ENCODE results near the gene IRF6.
A peak's percentile ranks its signal among the peaks of the same experiment; 100 is the strongest.
"Not testable (repeated sequence)": the region's sequence is repeated elsewhere in the genome, so short reads cannot be mapped to it uniquely, and the experiment has no call there.

IRF6 gene

DNA sequence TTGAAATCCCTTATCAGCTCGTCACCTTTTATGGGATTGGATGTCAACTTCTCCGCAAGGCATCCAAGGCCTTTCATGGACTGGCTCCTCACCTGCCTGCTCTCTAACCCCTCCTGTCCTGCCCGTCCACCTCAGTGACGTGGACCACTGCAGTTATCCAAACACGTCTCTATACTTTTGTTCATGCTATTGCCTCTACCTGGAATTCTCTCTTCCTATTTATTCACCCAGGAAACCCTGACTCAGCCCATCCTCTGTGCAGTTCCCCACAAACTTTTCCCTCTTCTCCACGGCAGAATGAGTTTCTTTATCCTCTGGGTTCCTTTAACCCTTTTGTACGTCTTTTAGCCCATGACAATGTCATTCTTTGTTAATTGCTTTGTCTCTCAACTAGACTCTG is 16.8 kb upstream of the IRF6 start:
- DNase-seq = no peak

DNA sequence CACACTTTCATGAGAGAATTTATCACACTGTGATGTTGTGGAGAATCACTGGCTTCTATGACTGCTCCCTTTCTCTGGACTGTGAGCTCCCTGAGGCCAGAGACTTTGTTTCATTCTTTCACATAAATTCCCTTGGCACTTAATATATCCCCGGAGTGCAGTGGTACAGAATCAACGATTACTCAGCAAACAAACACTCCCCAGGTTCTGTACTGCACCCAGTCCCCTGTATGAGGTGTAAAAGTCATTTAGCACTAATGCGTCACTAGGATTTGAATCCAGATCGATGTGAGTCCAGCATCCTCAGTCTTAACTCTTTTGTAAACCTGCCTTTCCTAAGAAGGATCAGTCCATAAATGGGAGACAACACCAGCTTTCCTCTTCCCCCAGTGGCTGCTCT is 15.0 kb upstream of the IRF6 start:
- no peak for DNase-seq

DNA sequence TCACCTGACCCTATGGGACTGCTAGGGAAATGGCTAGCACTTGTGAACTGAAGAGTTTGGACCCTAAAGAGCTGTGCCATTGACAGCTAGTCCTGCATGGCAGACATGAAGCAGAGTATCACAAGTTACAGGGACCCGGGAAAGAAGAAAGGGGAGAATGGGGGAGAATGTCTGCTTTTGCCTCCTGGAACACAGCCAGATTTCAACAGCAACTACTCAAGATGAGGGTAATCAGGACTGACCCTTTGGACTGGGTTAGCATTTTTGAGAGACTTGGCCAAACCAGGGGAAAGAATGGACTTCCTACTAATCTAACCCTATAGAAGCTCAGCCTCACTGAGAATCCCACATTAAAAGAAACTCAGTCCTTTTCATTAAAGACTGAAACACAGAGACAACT is 13.1 kb upstream of the IRF6 start:
- DNase-seq = no peak

DNA sequence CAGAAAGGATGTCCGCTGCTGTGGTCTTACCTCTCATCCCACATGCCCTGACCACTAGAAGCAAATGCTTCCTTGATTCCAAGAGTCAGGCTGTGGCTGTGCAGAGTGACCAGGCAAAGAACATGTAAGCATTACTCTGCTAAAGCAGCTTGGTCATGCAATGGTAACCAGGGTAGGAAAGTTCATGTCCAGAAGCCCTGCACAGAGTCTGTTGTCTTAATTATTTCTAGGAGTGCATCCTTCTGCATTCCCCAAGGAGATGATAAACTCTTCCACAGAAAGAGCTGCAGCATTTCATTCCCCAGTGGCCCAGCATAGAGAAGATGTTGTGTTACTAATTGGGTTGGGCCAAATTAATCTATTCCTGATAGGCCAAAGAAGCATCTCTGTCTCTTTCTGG is 11.7 kb upstream of the IRF6 start:
- DNase-seq = no peak

DNA sequence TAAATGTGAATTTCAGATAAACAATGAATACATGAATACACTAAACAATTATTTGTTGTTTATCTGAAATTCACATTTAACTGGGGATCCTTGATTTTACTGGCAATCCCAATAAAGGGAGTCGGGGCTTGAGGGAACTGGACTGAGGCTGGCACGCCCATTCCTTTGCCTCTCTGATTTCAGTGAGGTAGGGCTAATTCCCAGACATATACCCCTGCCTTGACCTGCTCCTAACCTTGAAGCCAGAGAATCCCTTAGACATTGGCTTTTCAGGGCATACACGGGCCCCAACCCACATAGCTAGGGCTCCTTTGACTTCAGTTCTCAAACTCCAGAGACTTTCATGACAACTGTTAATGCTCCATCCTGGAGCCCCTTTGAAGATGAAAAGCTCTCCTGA is 11.0 kb upstream of the IRF6 start:
- DNase-seq = no peak

DNA sequence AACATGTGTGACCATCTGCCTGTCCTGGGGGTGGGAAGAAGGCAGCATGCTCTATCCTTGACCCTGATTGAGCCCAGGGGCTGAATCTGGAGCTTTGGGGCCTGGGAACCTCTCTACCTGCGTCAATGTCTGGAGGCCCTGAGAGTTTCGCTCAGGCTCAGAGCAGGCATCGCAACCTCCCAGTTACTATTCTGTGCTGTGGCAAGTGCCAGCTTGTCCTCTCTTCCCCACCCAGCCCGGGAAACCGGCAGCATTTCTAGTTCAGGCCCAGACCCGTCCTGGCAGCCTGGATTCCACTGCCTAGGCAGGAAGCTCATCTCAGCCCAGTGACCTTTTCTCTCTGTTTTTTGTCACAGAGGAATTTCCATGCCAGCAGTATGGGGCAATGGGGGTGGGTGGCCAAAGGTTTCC is 10.0 kb upstream of the IRF6 start:
- DNase-seq = no peak

DNA sequence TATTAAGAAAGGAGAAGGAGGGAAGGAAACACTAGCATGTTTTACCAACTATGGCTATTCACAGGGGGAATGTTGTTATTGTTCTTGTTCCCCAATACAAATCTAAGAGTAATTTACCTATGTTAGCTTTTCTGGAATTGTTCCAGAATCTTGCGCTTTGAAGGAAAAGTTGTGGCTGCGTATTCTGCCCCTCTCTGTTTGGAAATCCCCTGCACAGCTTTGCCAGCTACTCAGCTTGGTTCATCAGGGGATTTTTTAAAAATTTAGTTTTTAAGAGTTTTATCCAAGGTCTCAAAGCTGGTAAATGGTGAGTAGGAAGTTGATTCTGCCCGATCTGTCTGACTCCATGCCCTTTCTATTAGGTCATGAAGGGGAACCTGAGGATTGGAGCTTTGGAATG is 9.5 kb upstream of the IRF6 start:
- DNase-seq = peak; percentile 12

DNA sequence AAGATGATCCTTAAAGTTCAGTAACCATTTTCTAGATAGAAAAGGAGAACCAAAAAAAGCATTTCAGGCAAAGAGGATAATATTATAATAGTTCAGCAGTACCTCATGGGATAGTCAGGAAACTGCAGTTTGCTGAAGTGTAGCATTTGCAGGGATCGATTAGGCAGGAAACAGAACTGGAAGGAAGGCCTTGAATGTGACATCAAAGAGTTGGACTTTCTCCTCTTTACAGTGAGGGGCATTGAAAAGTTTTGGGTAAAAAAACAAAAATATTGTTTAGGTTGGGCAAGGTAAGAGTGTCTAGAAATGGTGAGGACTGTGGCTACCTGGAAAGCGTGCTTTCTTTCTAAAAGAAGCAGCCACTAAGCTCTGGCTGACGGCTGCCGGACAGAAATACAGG is 8.0 kb upstream of the IRF6 start:
- no peak for DNase-seq

DNA sequence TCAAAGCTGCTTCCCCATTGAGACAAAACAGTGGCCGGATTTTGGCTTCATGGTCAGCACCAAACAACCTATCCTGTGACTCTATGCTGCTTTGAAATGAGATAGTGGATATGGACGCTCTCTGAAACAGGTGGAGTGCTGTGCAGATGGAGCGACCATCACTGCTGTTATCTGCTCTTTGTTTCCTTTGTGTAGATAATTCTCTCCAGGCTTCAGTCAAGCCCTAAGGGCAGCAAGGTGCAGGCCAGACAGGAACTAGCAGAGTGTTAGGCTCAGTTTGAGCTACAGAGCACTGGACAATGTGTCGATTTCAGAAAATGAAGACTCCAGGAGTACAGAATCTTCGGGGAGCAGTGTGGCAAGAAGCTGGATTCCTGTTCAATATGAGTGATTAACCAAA is 4.8 kb upstream of the IRF6 start:
- no peak for DNase-seq

DNA sequence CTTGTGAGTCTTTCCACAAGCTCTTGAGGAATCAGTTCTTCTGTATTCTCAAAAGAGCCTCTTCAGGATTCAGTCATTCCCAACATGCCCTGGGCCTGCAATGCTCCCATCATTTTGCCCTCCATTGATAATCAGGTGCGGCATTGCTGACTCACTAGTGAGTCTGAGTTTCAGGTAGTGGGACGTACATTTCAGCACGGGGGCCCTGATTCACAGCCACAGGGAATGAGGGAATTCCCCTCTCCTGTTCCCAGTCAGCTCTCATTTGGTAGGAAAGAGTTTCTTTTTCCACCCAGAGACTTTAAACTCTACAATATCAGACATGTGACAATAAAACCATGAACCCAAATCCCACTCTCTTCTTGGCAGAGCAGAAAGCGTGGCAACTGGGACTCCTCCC is 3.7 kb upstream of the IRF6 start:
- no peak for DNase-seq

DNA sequence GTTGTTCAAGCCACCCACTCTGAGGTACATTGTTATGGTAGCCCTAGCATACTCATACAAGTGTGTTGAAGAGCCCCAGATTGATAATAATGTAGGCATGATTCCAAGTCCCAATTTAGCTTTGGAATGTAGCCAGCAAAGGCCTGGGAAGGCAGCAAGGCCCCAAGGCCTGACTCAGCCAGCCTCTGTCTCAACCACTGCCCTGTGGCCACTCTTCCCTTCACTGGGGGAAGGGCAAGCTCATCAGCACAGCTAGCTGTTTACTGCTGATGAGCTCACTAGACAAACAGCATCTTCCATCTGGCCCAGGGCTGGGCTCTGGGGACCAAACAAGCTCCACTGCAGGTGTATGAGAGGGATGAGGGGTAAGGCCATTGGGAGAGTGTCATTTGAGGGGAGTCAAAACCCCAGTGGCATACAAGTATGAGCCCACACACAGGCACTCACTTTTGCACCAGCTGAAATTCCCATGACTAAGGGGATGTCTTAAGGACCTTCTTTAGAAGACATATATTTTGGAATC is 2.2 kb upstream of the IRF6 start:
- DNase-seq = no peak

DNA sequence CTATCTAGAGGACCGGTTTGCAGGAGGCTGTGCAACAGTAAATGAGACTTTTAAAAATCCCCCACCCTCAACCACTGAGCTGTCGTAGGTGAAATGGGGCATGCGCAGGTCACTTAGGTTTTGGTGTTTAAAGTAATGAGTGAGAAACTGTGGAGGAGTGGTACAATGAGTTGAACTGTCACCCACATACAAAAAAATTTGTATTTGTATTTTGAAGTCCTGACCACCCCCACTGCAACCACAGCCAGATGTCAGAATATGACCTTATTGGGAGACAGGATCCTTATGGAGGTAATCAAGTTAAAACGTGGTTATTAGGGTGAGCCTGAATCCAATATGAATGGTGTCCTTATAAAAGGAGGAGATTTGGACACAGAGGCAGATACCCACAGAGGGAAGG is 1.6 kb upstream of the IRF6 start:
- no peak for DNase-seq

DNA sequence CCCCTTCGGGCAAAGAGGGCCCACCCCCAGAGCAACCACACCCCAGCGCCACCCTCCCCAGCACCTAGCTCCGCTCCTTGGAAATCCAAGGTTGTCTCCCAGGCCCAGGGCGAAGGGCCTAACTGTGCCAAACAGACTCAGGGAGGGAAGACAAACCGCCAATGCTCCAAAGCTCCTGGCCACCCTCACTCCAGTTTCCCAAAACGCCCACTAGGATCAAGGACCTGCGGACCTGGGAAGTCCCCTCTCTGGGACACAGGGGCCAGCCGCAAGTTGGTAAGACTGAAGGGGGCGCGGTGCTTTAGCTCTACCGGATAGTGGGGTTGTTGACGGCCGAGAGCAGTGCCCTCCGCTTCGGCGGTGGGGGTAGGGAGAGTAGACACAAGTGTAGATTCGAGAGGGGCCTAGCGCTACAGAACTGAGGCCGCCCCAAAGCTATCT is 581 bp downstream of the IRF6 start:
- no peak for DNase-seq

DNA sequence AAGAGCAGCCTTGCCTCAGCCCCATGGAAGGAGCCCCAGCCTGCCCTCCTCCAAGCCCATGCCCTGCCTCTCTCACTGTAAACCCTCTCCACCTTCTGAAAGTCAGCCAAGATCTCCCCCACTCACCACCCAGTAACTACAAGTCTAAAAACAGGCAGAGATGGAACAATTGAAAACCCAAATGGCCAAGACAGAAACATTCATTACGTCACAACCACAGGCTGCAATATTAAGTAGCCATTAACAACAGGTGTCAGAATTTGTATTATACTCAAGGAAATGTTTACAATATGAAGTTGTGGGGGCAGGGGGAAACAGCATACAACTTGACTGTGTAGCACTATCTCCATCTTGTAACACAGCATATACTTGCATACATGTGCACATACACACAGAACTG is 2.4 kb downstream of the IRF6 start:
- DNase-seq = no peak

DNA sequence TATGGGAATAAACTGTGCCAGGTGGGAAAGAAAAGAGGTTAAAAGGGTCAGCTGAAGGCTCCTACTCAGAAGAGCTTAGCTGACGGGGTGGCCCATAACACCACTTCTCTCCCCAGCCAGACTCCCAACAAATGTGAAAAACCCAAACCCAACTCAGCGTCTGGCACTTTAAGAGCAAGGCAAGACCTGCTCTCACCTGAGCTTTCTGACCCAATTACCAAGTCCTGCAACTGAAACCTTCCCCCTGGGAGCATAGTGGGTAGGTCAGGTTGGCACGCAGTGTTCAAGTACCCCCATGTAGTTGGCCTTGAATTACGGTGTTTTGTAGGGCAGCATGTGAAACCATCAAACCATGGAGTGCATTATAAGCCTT is 3.2 kb downstream of the IRF6 start:
- DNase-seq = no peak

DNA sequence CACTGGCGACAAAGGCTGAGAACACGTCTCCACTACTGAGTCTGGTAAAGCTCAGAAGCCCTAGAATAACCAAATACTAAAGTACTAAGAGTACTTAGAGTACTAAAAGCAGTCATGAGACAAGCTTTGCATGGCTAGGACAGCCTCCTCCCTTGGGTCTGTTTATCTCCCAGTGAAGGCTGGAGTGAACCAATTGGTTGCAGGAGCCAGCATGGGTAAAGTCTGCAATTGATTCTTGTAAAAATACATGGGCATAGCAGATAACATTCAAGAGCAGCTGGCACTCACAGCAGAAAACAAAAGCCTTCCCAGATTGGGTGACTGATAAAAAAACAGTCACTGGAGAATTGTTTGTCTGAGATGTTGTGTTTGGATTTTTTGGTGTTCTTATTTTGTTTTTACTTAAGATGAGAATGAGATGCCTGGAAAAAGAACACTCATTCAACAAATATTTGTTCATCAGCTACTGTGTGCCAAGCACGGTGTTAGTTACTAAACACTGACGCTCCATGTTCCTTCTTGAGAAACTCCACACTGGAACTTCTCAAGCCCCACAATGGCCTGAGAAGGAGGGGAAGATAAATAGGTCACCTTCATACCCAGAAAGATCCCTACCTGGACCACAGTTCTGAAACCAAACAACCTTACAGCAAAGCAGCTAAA is 3.7 kb downstream of the IRF6 start:
- no peak for DNase-seq

DNA sequence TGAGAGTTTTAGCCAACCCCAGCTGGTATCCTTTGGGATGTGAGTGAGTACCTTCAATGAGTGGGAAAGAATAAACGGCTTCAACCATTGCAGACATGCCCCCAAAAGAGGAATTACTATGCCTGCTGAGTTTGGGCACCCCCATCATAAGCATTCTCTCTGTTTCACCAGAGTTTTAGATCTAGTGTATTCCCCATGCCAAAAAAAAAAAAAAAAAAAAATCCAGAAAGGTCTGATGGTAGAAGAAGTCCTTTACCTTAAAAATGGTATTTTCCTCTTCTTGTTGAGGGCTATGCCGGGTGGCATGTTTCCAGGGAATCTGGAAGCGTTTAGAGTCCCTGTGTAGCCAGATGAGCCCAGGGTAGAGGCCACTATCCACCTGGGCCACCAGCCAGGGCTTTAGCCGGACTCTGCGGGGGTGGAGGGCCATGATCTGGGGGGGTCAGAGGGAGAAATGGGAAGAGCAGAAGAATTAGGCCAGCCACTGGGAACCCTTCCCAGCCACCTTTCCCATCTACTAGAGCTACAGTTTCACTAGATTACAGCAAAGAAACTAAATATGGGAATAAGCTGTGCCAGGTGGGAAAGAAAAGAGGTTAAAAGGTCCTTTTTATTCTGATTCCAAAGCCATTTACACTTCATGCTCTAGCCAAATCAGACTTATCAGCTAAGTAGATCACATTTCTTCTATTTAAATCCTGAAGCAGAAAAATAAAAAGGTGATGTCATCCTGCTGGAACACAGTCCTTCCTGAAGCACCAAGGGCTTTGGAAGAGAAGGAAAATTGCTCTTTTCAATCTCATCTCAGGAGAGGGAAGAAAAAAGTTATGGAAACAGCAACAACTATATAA is 4.7 kb downstream of the IRF6 start:
- DNase-seq = no peak

DNA sequence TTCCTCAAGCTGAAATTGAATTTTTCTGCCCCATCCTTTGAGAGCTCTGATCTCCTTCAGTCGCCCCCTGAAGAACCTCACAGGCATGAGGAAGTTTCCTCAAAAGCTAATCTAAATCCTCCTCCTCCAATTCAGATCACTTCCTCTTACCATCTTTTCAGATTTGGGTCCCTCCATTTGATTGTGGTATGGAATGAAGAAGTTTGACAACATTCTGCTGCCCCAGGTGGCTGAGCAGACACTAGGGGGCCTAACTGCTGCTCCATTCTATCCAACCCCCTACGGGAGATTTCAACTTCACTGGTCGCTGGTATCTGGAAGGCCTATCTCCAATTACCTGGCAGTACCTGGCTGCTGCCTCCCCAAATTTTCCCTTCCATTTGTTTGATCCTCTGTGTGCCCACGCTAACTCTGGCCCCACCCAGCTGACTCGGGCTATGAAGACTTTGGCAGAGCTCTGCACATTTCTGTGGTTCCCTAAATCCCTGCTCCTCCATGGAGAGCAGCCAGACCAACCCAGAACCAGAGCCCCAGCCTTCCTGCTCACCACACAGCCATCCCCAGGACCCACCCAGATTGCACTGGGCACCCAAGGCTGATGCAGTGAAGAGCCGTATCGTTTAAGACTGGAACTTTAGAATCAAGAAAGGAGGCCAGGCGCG is 7.8 kb downstream of the IRF6 start:
- no peak for DNase-seq

DNA sequence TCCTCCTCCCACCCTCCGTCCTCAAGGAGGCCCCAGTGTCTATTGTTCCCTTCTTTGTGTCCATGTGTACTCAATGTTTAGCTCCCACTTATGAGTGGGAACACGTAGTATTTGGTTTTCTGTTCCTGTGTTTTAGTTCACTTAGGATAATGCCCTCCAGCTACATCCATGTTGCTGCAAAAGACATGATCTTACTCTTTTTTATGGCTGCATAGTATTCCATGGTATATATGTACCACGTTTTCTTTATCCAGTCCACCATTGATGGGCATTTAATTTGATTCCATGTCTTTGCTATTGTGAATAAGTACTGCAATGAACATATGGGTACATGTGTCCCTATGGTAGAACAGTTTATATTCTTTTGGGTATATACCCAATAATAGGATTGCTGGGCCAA is 12.2 kb downstream of the IRF6 start:
- DNase-seq = not testable (repeated sequence)

DNA sequence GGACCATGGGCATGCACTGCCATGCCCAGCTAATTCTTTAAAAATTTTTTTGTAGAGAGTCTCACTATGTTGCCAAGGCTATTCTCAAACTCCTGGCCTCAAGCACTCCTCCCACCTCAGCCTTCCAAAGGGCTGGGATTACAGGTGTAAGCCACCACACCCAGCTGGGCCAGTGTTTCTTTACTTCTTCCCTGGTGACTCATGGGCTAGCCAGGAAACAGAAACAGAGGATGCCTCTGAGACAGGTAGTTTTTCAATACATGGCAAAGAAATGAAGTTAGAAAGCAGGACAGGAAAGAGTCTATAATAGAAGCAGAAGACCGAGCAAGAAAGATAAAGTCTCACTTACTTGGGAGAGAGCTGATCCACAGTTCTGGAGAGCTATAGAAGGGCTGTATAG is 14.0 kb downstream of the IRF6 start:
- DNase-seq = no peak

DNA sequence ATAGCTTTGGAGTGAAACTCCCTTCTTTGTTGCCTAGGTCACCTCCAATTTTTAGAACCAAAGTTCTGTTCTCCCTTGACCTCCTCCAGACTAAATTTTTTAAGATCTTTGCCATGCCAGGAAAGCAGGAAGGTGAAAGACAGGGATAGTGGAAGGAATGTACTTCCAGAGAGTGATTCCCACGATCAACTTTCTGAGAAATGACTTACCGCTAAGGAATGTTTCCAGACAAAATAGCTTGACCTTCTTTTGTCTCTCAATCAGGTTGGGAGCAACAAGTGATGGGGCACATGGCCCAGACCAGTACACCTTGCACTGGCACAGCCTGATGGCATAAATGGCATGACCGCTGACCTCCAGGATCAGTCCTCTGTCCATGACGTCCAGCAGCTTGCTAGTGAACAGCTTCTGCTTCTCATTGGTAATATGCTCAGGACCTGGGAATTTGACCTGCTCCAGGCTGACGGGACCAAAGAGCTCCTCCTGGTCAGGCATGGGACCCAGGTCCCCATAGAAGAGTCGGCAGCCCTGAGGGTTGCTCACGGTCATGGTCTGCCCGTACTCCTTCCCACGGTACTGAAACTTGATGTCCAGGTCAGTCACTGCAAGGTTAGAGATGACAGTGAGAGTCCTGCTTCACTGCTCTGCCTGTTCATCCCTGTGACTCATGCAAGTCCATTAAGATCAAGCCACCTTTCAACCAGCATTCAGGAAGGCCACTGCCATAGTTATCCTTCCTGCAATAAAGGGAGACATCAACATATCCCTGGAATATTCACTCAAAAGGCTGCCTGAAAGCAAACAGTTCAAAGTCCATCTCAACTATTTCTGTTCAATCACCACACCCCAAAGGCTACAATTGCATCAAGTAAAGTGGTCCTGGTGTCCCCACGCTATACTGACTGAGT is 15.4 kb downstream of the IRF6 start:
- no peak for DNase-seq

DNA sequence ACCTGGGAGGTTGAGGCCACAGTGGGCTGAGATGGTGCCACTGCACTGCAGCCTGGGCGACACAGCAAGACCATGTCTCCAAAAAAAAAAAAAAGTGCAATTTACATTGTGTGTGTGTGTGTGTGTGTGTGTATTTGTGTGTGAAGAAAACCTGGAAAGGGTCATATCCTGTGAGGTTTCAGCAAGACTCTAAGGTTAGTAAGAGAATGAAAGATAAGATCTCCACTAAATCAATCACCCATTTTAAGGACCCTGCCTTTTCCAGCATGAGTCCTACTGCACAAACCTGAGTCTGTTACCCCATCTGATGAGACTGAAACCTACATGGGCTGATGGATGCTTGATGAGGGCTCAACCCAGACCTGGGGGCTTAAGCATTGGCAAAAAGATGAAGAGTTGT is 16.7 kb downstream of the IRF6 start:
- DNase-seq = no peak

DNA sequence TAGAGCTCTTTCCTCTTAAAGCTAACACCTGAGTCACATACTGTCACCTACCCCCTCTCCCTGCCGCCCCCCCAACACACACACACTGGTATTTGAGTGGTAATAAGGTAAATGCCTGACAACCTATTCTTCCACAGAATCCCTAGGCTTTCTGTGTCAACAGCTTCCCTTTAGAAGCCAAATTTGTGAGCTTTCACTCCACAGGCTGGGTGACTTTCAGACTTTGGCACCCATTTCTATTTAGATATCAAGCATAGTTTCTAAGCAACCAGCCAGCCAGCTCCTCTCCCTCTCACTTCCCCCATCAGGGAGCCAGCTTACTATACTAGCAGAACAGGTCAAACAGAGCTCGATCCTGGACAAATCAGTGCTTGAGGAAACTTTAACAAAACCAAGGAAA is 18.4 kb downstream of the IRF6 start:
- no peak for DNase-seq
